Gastrocnemius medialis (tissue), 4 donors: ENCODE measurements around the gene KCNAB1.

ENCODE experiments used
- CTCF ChIP-seq, 5 experiments: fragments of 450-650 bp in 3 of 5; fragments of 200-600 bp in 2 of 5; sonication (generic) in 2 of 5; IDR thresholded peaks in 4 of 5; conservative IDR thresholded peaks in 1 of 5; 1 replicate in 4 of 5; 2 replicates in 1 of 5; pipeline ENCODE4 v1.5.1; 2016 to 2019; ENCODE audit warnings: antibody characterized with exemption in 5 of 5, mild to moderate bottlenecking in 3 of 5, moderate library complexity in 3 of 5
- POLR2A ChIP-seq, 2 donors: fragments of 450-650 bp; IDR thresholded peaks; one replicate each; pipeline ENCODE4 v1.6.1; 2017; ENCODE audit warnings: antibody characterized with exemption in 2 of 2, mild to moderate bottlenecking in 2 of 2, moderate library complexity in 2 of 2

DNA sequence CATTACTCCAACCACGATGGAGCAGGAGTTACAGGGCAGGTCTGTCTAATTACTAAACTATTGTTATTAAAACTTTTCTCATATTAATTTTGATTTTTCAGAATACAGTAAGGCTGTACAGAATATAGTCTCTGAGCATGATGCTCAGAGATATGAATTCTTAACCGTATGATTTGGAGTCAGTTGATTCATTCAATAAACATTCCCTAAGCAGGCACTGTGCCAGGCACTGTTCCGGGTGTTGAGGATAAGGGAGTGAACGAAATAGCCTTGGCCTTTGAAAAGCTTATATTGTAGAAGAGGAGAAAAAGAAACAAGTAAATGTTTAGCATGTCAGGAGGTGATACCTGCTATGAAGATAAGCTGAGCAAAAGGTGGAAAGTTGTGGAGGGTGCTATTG is 187.3 kb downstream of the KCNAB1 start:
- TF ChIP-seq CTCF (IDR thresholded peaks at IDR 0.05 in 4 of 5, conservative IDR thresholded peaks at IDR 0.05 in 1 of 5) (no peak), POLR2A (IDR thresholded peaks at IDR 0.05) (no peak)
